ENCODE data around the gene FAM200C.

DNA sequence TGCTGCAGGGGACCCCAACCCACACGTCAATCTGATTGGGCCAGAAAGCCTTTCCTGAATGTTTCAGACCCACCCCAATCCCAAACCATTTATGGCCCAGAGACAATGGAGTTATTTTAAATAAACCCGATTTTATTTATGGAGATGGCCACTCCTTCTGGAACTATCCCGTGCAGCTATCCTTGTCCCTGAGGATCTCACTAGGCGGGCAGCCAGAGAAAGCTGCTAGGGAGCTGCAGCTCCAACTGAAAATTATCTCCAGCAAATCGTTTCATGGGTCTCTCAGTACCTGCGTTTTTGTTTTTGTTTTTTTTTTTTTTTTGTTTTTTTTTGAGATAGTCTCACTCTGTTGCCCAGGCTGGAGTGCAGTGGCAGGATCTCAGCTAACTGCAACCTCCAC is 52.4 kb downstream of the FAM200C start:
- no peak for TF ChIP-seq YY1 (IDR thresholded peaks at IDR 0.05; ENCODE audit: insufficient read depth, insufficient read length)
- TF ChIP-seq SUZ12 (IDR thresholded peaks at IDR 0.05; ENCODE audit: extremely low read depth, insufficient read depth, insufficient read length), result no peak

Measured in NT2/D1 (cell line).